ENCODE measurements around the gene TRHDE.
"Not testable (repeated sequence)": the region's sequence is repeated elsewhere in the genome, so short reads cannot be mapped to it uniquely, and the experiment has no call there.

TRHDE gene

GRCh38 chr12:72658615-72659014 is 386.4 kb downstream of the TRHDE start:
- TF ChIP-seq, protein P1, sequence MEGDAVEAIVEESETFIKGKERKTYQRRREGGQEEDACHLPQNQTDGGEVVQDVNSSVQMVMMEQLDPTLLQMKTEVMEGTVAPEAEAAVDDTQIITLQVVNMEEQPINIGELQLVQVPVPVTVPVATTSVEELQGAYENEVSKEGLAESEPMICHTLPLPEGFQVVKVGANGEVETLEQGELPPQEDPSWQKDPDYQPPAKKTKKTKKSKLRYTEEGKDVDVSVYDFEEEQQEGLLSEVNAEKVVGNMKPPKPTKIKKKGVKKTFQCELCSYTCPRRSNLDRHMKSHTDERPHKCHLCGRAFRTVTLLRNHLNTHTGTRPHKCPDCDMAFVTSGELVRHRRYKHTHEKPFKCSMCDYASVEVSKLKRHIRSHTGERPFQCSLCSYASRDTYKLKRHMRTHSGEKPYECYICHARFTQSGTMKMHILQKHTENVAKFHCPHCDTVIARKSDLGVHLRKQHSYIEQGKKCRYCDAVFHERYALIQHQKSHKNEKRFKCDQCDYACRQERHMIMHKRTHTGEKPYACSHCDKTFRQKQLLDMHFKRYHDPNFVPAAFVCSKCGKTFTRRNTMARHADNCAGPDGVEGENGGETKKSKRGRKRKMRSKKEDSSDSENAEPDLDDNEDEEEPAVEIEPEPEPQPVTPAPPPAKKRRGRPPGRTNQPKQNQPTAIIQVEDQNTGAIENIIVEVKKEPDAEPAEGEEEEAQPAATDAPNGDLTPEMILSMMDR (IDR thresholded peaks at IDR 0.05), result no peak
- no peak overlapping the region for H3K27ac ChIP-seq
- H3K9ac ChIP-seq, result no peak overlapping the region
- H3K9me3 ChIP-seq (ENCODE audit: control insufficient read depth, low read length), result no peaks in the 10 kb centered on the region
- H3K27me3 ChIP-seq (ENCODE audit: control insufficient read depth, insufficient read depth, low read length), result no peaks in the 10 kb centered on the region
- H3K4me1 ChIP-seq, result no peaks in the 10 kb centered on the region
- H3K4me3 ChIP-seq (ENCODE audit: low read depth, low read length), result no peak overlapping the region
- H2AFZ ChIP-seq, result no peak overlapping the region
- H3K79me2 ChIP-seq, result no peaks in the 10 kb centered on the region
- H3K36me3 ChIP-seq (ENCODE audit: control insufficient read depth, insufficient read depth, low read length), result no peaks in the 10 kb centered on the region
- H3K4me2 ChIP-seq (ENCODE audit: low read length), result no peak overlapping the region

DNA sequence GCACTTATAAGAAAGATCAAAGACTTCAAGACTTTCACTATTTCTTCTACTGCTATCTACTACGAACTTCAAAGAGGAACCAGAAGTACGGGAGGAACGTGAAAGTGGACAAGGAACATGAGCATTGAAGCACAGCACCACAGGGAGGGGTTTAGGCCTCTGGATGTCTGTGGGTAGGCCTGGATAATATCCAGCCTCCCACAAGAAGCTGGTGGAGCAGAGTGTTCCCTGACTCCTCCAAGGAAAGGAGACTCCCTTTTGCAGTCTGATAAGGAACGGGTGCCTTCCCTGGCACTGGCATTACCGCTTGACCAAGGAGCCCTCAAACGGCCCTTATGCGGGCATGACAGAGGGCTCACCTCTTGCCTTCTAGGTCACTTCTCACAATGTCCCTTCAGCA is 388.0 kb downstream of the TRHDE start:
- H3K9ac ChIP-seq; H3K4me2 ChIP-seq (ENCODE audit: low read length); H3K79me2 ChIP-seq; H3K9me3 ChIP-seq (ENCODE audit: control insufficient read depth, low read length); H2AFZ ChIP-seq; H3K27ac ChIP-seq; H3K36me3 ChIP-seq (ENCODE audit: control insufficient read depth, insufficient read depth, low read length); H3K27me3 ChIP-seq (ENCODE audit: control insufficient read depth, insufficient read depth, low read length); H3K4me3 ChIP-seq (ENCODE audit: low read depth, low read length); H3K4me1 ChIP-seq: not testable (repeated sequence)

GRCh38 chr12:72673853-72674252 is 401.7 kb downstream of the TRHDE start:
- Histone ChIP-seq H3K79me2 (no peaks in the 10 kb centered on the region), H3K9ac (no peak overlapping the region), H3K27me3 (ENCODE audit: control insufficient read depth, insufficient read depth, low read length) (no peaks in the 10 kb centered on the region), H3K4me2 (ENCODE audit: low read length) (no peak overlapping the region), H3K4me1 (no peaks in the 10 kb centered on the region), H2AFZ (no peak overlapping the region), H3K36me3 (ENCODE audit: control insufficient read depth, insufficient read depth, low read length) (no peaks in the 10 kb centered on the region), H3K27ac (no peak overlapping the region), H3K9me3 (ENCODE audit: control insufficient read depth, low read length) (no peaks in the 10 kb centered on the region), H3K4me3 (ENCODE audit: low read depth, low read length) (no peak overlapping the region)
- TF ChIP-seq, protein P1 (IDR thresholded peaks at IDR 0.05), result no peak

GRCh38 chr12:72676556-72676955 is 404.4 kb downstream of the TRHDE start:
- Histone ChIP-seq H3K4me1 (no peaks in the 10 kb centered on the region), H3K9me3 (ENCODE audit: control insufficient read depth, low read length) (no peaks in the 10 kb centered on the region), H3K27ac (no peak overlapping the region), H2AFZ (no peak overlapping the region), H3K27me3 (ENCODE audit: control insufficient read depth, insufficient read depth, low read length) (no peaks in the 10 kb centered on the region), H3K9ac (no peak overlapping the region), H3K4me2 (ENCODE audit: low read length) (no peak overlapping the region), H3K36me3 (ENCODE audit: control insufficient read depth, insufficient read depth, low read length) (no peaks in the 10 kb centered on the region), H3K79me2 (no peaks in the 10 kb centered on the region), H3K4me3 (ENCODE audit: low read depth, low read length) (no peak overlapping the region)
- TF ChIP-seq, protein P1 (IDR thresholded peaks at IDR 0.05), result no peak

- Histone ChIP-seq H3K4me2 (ENCODE audit: low read length) (no peak overlapping the region), H3K79me2 (no peaks in the 10 kb centered on the region), H2AFZ (no peak overlapping the region), H3K9me3 (ENCODE audit: control insufficient read depth, low read length) (no peaks in the 10 kb centered on the region), H3K9ac (no peak overlapping the region), H3K4me3 (ENCODE audit: low read depth, low read length) (no peak overlapping the region), H3K4me1 (no peaks in the 10 kb centered on the region), H3K27ac (no peak overlapping the region), H3K27me3 (ENCODE audit: control insufficient read depth, insufficient read depth, low read length) (no peaks in the 10 kb centered on the region), H3K36me3 (ENCODE audit: control insufficient read depth, insufficient read depth, low read length) (no peaks in the 10 kb centered on the region)
- TF ChIP-seq, protein P1 (IDR thresholded peaks at IDR 0.05), result no peak
Observed at GRCh38 chr12:72677139-72677538, 405.0 kb downstream of the TRHDE start.
